NCI-H2227 (cell line): Measurements from ENCODE around the gene SLC4A1.

ENCODE experiments used
- DNase-seq: peaks from one replicate; lab custom pipeline; 2025; ENCODE audit not compliant: unreplicated experiment; lab: John Stamatoyannopoulos, UW

The SLC4A1 gene

GRCh38 chr17:44284024-44284400 is 16.1 kb upstream of the SLC4A1 start:
- DNase-seq, result no peak

- DNase-seq, result no peak
Measured at GRCh38 chr17:44283344-44284023, 15.5 kb upstream of the SLC4A1 start.

- no peak for DNase-seq
Measured at GRCh38 chr17:44282264-44282663, 14.3 kb upstream of the SLC4A1 start.

- DNase-seq, result no peak
Measured at GRCh38 chr17:44281570-44281969, 13.6 kb upstream of the SLC4A1 start.

- no peak for DNase-seq
Measured at GRCh38 chr17:44280392-44280937, 12.5 kb upstream of the SLC4A1 start.

- no peak for DNase-seq
Measured at GRCh38 chr17:44279666-44280391, 11.9 kb upstream of the SLC4A1 start.

GRCh38 chr17:44279346-44279665 is 11.4 kb upstream of the SLC4A1 start:
- no peak for DNase-seq

- no peak for DNase-seq
Measured at GRCh38 chr17:44277976-44278375, 10.0 kb upstream of the SLC4A1 start.

- no peak for DNase-seq
Measured at GRCh38 chr17:44273607-44274006, 5.7 kb upstream of the SLC4A1 start.

- no peak for DNase-seq
Measured at GRCh38 chr17:44272954-44273353, 5.0 kb upstream of the SLC4A1 start.

GRCh38 chr17:44272321-44272951 is 4.5 kb upstream of the SLC4A1 start:
- DNase-seq, result no peak

- DNase-seq, result no peak
Measured at GRCh38 chr17:44269535-44270240, 1.8 kb upstream of the SLC4A1 start.

- no peak for DNase-seq
Measured at GRCh38 chr17:44268709-44269534, 987 bp upstream of the SLC4A1 start.

- DNase-seq, result no peak
Measured at GRCh38 chr17:44267165-44267455, 825 bp downstream of the SLC4A1 start.

- DNase-seq, result no peak
Measured at GRCh38 chr17:44266402-44267164, 1.4 kb downstream of the SLC4A1 start.

- DNase-seq, result no peak
Measured at GRCh38 chr17:44263345-44263902, 4.5 kb downstream of the SLC4A1 start.

GRCh38 chr17:44262654-44263225 is 5.2 kb downstream of the SLC4A1 start:
- no peak for DNase-seq

GRCh38 chr17:44260296-44260695 is 7.6 kb downstream of the SLC4A1 start:
- no peak for DNase-seq

GRCh38 chr17:44258811-44259351 is 9.1 kb downstream of the SLC4A1 start:
- no peak for DNase-seq
